GM19324 (cell line): ENCODE data around the gene CDC42BPG.
"Not testable (repeated sequence)": the region's sequence is repeated elsewhere in the genome, so short reads cannot be mapped to it uniquely, and the experiment has no call there.

ENCODE experiments used
- ATAC-seq: cut with Tn5 transposase; IDR thresholded peaks from one replicate; pipeline ENCODE4 v1.9.1; 2021; ENCODE audit warnings: mild to moderate bottlenecking, moderate library complexity; ENCODE audit not compliant: unreplicated experiment, low FRiP score

CDC42BPG gene

GRCh38 chr11:64837887-64838351 lies 6.5 kb downstream of the CDC42BPG start:
- no peak for ATAC-seq

- ATAC-seq, result no peak
Observed at GRCh38 chr11:64836448-64837072, 7.9 kb downstream of the CDC42BPG start.

- ATAC-seq, result no peak
Observed at GRCh38 chr11:64835616-64836447, 8.6 kb downstream of the CDC42BPG start.

GRCh38 chr11:64834723-64835615 lies 9.5 kb downstream of the CDC42BPG start:
- ATAC-seq, result no peak

- no peak for ATAC-seq
Observed at GRCh38 chr11:64834031-64834722, 10.3 kb downstream of the CDC42BPG start.

GRCh38 chr11:64833509-64833908 lies 10.9 kb downstream of the CDC42BPG start:
- no peak for ATAC-seq

- ATAC-seq, result no peak
Observed at GRCh38 chr11:64833198-64833502, 11.3 kb downstream of the CDC42BPG start.

- ATAC-seq, result no peak
Observed at GRCh38 chr11:64832467-64833197, 11.8 kb downstream of the CDC42BPG start.

- no peak for ATAC-seq
Observed at GRCh38 chr11:64831411-64831891, 13.0 kb downstream of the CDC42BPG start.

GRCh38 chr11:64829536-64830251 lies 14.8 kb downstream of the CDC42BPG start:
- ATAC-seq, result no peak

GRCh38 chr11:64827451-64827839 lies 17.0 kb downstream of the CDC42BPG start:
- ATAC-seq, result no peak

- no peak for ATAC-seq
Observed at GRCh38 chr11:64826578-64827450, 17.6 kb downstream of the CDC42BPG start.

GRCh38 chr11:64826062-64826461 lies 18.4 kb downstream of the CDC42BPG start:
- no peak for ATAC-seq

GRCh38 chr11:64823568-64824119 lies 20.8 kb downstream of the CDC42BPG start:
- no peak for ATAC-seq

GRCh38 chr11:64817476-64817875 lies 27.0 kb downstream of the CDC42BPG start:
- no peak for ATAC-seq

- not testable (repeated sequence) for ATAC-seq
Observed at GRCh38 chr11:64815433-64815832, 29.0 kb downstream of the CDC42BPG start.

- no peak for ATAC-seq
Observed at GRCh38 chr11:64814712-64815187, 29.7 kb downstream of the CDC42BPG start.

GRCh38 chr11:64813826-64814225 lies 30.6 kb downstream of the CDC42BPG start:
- no peak for ATAC-seq
